Superior temporal gyrus (tissue), 1 donor: ENCODE results near the gene RBMX2.
"Not testable (repeated sequence)": the region's sequence is repeated elsewhere in the genome, so short reads cannot be mapped to it uniquely, and the experiment has no call there.

Experiments used
- DNase-seq: peaks from one replicate; pipeline ENCODE4 v3.0.0-alpha.2; 2016; ENCODE audit errors: extremely low spot score

RBMX2 gene, protein sequence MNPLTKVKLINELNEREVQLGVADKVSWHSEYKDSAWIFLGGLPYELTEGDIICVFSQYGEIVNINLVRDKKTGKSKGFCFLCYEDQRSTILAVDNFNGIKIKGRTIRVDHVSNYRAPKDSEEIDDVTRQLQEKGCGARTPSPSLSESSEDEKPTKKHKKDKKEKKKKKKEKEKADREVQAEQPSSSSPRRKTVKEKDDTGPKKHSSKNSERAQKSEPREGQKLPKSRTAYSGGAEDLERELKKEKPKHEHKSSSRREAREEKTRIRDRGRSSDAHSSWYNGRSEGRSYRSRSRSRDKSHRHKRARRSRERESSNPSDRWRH

DNA sequence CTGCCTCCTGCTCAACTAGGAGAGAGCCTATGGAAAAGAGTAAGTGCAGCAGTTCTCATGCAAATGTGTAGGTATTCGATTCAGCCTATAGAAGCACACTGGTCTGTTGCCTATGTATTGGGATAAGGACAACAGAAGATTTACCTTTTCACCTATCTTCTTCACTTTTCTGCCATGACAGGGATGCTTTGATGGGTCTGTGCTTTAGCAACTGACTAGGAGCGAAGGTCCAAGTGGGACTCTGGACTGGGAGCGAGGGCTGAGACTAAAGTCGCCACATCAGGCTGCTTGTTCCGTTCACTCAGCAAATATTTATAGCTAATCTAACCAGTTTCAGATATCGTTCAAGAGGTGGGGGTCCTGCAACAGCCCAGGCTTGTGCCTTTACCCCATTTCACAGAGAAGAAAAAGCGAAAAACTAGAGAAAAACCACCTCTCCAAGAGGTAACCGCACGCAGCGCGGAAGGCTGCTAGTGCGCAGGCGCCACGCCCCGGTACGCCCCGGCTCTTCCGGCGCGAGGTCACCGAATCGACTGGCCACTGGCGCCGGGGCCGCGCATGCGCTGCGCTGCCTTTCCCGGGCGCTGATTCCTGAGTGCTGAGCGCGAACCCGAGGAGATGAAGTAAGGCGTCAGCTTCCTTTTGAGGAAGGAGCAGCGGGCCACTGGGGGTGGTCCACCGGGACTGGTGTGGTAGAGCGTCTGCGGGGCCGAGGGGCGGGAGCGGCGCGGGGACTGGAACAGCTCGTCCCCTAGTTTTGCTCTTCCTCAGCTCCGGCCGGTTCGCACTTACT lies at the start of gene RBMX2:
TSS of gene RBMX2 (plus strand) at position 573 of the 793 bp plus-strand sequence. CDS start at position 619, 46 bp downstream.
- peak; percentile 80 for DNase-seq

- DNase-seq, result not testable (repeated sequence)
Observed at GRCh38 chrX:130352050-130352449, 49.7 kb upstream of the RBMX2 start.

DNA sequence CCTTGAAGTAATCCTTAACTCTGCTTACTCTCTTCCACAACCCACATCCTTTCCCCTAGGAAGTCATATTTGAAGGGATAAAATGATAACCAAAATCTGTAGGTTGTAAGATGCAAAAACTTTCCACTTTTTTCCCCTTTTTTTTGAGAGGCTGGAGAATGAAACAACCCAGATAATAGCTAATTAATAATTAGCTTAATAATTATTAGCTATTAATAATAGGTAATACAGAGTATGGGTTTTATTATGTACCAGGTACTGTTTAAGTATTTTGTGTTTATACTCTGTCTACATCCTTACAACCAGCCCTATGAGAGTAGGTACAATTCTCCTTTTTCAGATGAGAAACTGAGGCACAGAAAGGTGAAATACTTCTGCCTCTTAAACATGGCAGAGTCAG lies 25.7 kb upstream of the RBMX2 start:
- no peak for DNase-seq

- peak; percentile 17 for DNase-seq
Observed at GRCh38 chrX:130378024-130378669, 23.6 kb upstream of the RBMX2 start.

DNA sequence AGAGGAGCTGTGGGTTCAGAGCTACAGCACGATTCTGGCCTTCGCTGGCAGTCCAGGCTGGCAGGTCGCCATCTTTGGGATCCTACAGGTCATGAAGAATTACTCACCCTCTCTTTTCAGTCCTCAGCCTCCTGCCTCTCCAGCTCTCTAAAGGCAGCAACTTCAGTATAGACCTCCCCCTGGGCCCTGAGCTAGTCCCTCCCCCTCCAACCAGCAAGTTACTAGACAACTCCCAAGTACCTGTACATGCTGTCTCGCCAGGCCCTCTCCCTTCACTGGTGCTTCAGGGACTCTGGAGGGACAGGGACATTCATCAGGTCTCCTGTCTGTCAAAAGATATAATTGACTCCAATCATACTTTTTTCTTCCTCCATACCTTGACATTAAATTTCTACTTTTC lies 16.3 kb upstream of the RBMX2 start, which contains the start of gene GPR119:
TSS of gene GPR119 (minus strand) at position 155 of the 400 bp plus-strand sequence. CDS start 227 bp downstream, outside the sequence.
- DNase-seq, result no peak

GRCh38 chrX:130386408-130386808 lies 15.4 kb upstream of the RBMX2 start:
- no peak for DNase-seq

DNA sequence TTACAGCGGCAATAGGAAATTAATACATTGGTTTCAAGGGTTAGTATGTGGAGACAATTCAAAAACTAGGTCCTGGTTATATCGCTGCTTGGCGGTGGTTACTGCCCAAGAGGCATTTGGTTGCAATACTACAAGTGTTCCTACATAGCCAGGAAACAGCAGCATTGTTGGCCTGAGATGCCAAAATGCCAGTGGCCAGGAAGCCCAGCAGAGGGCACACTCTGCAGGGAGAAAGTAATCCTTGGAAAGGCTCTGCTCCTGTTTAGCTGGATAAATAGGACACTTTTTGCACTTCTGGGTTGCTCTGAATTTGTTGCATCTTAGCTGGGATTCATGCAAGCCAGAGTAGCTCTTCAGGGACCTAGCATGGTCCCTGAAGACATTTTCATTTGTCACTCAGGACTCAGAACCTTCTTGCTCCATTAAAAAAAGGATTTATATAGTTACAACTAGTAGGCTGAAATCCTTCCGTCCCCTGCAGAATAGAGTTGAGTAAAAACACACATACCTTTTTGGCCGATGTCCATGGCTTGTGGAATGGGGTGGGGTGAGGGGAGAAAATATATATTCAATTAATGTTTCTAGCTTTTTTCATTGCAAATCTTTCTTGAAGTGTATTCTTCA lies 8.2 kb upstream of the RBMX2 start:
- peak; percentile 82 for DNase-seq

- no peak for DNase-seq
Observed at GRCh38 chrX:130395341-130395740, 6.4 kb upstream of the RBMX2 start.

DNA sequence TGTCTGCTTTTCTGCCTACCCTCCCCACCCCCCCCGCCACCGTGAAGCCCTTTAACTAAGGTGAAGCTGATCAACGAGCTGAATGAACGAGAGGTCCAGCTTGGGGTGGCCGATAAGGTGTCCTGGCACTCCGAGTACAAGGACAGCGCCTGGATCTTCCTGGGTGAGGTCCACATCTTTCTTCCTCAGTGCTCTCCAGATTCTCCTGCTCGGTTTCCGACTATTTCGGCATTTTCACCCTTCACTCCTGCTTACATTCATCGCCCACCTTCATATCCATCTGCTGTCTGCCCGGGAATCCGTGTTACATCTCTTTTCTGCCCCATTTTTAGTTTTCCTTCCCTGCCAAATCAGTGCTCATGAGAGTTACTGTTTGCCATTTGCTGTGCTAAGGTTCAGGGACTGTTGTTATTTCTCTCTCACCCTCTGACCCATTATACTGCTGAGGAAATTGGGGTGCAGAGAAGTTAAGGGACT lies 459 bp downstream of the RBMX2 start:
- no peak for DNase-seq

DNA sequence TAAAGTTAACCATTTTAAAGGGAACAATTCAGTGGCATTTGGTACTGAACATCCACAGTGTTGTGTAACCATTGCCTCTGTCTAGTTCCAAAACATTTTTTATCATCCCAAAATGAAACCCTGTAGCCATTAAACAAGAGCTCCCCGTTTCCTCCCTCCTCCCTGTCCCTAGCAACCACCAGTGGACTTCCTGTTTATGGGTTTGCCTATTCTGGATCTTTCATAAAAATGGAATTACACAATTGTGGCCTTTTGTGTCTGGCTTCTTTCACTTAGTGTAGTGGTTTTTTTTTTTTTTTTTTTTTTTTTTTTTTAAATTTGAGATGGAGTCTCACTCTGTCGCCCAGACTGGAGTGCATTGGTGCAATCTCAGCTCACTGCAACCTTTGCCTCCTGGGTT lies 11.6 kb downstream of the RBMX2 start:
- DNase-seq, result no peak

DNA sequence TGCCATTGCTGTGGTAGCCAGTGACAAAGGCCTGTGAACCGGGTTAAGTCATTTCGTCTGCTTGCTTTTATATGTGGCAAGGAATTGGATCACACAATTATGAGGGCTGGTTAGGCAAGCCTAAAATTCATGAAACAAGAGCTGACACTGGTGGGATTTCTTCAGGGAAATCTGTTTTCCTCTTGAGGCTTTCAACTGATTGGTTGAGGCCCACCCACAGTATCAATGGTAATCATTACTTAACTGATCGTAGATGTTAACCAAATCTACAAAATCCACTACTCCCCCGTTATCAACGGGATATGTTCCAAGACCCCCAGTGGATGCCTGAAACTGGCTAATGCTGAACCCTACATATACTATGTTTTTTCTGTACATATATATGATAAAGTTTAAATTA lies 13.0 kb downstream of the RBMX2 start:
- no peak for DNase-seq

DNA sequence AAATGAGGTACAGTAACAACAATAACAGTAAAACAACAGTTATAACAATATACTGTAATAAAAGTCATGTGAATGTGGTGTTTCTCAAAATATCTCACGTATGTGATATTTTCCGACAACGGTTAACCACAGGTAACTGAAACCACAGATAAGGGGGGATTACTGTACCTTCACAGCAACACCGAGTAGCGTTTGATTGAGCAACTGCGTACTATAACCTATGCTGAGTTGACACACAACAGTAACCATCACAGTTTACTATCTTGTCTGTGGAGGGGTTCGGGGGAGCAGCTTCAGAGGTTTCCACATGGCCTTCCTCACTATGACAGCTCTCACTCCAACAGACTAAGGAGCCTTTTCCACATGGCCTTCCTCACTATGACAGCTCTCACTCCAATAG lies 13.4 kb downstream of the RBMX2 start:
- DNase-seq, result no peak

GRCh38 chrX:130416785-130417184 lies 15.0 kb downstream of the RBMX2 start:
- no peak for DNase-seq

DNA sequence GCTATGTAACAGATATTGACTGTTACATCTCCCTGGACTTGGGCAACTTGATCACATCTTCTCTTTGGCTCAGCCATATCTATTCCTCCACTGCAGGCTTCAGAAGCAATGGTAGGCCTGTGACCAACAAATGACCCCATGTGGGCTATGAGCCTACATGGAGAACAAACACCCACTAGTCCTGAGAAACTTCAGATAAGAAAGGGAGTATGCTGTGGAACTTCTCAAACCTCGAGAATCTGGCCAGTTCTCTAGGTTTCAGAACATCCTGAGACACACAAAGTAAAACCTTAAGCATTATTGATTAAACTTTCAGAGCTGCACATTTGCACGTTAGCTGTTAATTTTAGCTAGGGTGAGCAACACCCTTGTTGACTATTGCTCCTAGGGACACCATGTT lies 16.3 kb downstream of the RBMX2 start:
- no peak for DNase-seq

DNA sequence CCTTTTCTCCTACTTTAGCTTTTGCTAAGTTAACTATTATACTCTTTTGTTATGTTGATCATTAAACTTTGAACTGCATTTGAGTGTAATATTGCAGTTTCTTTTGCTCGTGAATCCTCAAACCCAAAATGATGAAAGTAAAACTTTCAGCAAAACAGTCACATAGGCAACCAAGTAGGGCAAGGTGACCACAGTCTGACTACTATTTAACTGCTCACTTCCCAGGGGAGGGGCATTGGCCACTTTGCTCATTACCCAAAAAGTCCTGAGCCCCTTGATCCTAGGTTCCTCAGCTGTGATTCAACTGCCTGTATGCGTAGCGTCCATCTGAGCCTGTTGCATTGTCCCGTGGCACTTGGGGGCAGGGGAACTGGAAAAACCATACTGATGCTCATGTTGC lies 17.0 kb downstream of the RBMX2 start:
- no peak for DNase-seq

DNA sequence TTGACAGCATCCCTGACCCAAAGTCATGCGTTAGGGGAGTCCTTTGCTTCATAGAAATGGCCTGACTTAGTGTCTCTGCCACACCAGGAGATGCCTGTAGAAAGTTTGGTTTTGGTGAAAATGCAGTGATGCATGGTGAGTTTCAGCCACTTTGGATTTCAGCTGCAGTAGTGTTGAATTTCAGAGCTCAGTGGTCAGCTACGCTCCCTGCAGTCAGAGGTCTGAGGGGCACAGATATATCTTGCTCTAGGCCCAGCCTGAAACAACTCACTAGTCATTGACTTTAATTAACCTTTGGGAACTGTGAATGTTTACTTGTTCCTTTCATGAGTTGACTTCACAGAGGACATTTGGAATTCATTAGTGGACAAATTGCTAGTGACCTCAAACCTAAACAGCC lies 17.5 kb downstream of the RBMX2 start:
- no peak for DNase-seq

DNA sequence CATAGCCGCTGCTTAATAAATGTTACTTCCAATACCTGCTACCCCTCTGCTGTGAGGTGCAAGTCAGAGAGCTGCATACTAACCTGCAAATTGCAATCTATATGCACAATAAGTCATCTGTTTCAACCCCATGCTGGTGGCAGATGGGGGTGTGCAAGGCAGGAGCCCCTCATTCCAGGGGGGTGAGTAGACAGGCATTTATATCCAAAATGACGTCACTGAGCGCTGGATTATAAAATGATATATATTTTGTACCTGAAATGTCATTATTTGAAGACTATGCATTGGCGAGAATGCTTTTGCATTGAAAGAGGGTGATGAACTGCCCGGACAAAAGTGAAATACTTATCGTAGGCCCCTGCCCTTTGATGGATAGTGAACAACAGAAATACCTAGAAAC lies 24.7 kb downstream of the RBMX2 start:
- DNase-seq, result no peak

DNA sequence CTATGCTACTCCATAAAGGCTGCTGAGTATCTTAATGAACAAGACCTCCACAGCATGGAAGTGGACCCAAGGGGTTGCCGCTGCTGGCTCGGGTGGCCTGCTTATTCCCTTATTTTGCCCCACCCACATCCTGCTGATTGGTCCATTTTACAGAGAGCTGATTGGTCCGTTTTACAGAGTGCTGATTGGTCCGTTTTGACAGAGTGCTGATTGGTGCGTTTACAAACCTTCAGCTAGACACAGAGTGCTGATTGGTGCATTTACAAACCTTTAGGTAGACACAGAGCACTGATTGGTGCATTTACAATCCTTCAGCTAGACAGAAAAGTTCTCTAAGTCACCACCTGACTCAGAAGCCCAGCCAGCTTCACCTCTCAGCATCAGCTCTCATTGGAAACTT lies 27.4 kb downstream of the RBMX2 start:
- DNase-seq, result not testable (repeated sequence)

DNA sequence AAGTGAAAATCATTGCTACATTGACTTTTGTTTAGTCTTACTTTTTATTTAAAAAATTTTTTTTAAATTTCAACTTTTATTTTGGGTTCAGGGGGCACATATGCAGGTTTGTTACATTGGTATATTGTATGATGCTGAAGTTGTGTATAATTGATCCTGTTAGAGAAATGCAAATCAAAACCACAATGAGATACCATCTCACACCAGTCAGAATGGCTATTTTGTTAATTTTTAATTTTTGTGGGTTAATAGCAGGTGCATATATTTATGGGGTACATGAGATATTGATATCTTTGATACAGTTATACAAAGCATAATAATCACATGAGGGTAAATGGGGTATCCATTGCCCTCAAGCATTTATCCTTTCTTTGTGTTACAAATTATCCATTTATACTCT lies 34.1 kb downstream of the RBMX2 start:
- no peak for DNase-seq

DNA sequence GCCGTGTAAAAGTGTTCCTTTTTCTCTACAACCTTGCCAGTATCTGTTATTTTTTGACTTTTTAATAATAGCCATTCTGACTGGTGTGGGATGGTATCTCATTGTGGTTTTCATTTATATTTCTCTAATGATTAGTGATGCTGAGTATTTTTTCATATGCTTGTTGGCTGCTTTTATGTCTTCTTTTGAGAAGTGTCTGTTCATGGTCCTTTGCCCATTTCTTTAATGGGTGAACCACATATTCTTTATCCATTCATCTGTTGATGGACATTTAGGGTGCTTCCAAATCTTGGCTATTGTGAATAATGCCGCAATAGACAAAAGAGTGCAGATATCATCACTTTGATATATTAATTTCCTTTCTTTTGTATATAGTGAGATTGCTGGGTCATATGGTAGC lies 36.2 kb downstream of the RBMX2 start:
- DNase-seq, result not testable (repeated sequence)

DNA sequence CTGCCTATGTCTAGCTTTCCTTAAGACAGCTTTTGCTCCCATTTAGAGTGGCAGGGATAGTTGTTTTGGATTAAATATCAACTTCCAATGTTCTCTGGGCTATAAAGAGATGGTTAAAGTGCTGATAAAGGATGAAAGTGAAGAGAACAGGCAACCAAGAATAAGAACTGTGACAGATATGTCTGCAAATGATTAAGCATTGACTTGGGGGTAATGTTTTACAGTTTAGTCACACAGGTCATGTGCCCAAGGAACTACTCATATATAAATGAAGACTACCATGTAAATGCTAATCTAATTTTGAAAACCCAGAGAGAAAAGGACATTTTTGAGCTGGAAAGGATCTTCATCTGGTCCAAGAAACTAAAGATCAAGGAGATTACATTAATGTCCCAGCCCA lies 42.1 kb downstream of the RBMX2 start:
- no peak for DNase-seq
